Gastroesophageal sphincter (tissue), 3 donors: Measurements from ENCODE around the gene HACL1.

Source experiments
- CTCF ChIP-seq, 4 experiments: fragments of 200-600 bp in 2 of 4; fragments of 450-650 bp in 2 of 4; sonication (generic) in 1 of 4; IDR thresholded peaks; one replicate each; pipeline ENCODE4 v1.5.1; 2017 to 2019; ENCODE audit warnings: antibody characterized with exemption in 4 of 4, mild to moderate bottlenecking in 2 of 4, moderate library complexity in 2 of 4
- EP300 ChIP-seq: sonication (generic); formaldehyde crosslinking; IDR thresholded peaks from one replicate; pipeline ENCODE4 v1.6.1; 2017; ENCODE audit warnings: antibody characterized with exemption, mild to moderate bottlenecking
- POLR2A ChIP-seq, 2 donors: fragments of 450-650 bp; IDR thresholded peaks; one replicate each; pipeline ENCODE4 v1.6.1; 2017; ENCODE audit warnings: antibody characterized with exemption in 2 of 2, mild to moderate bottlenecking in 2 of 2, moderate library complexity in 1 of 2
- POLR2AphosphoS5 ChIP-seq: sonication (generic); formaldehyde crosslinking; IDR thresholded peaks from one replicate; pipeline ENCODE4 v1.6.1; 2017; ENCODE audit warnings: antibody characterized with exemption

DNA sequence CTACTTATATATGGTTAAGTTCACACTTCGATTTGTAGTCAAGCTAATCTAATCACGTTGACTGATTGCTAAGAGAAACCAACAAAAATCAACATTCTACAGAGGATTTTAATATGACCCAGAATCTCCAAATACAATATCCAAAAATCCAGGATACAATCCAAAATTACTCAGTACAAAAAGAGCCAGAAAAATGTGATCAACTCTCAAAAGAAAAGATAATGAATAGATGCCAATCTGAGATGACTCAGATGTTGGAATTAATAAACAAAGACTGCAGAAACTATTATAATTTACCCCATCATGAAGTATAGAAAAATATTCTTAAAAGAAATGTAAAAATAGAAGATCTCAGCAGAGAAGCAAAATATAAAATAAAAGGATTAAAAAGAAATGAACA, 22.3 kb downstream of the HACL1 start:
- TF ChIP-seq CTCF (IDR thresholded peaks at IDR 0.05) (no peak), POLR2A (IDR thresholded peaks at IDR 0.05) (no peak), POLR2AphosphoS5 (no peak), EP300 (no peak)
